22Rv1 (cell line): ENCODE measurements around the gene GCLM.
"Not testable (repeated sequence)": the region's sequence is repeated elsewhere in the genome, so short reads cannot be mapped to it uniquely, and the experiment has no call there.

Experiments
- CTCF ChIP-seq: fragments of 450-650 bp; IDR thresholded peaks from 2 replicates; pipeline ENCODE4 v1.5.1; 2017; ENCODE audit warnings: mild to moderate bottlenecking
- ZFX ChIP-seq: fragments of 450-650 bp; IDR thresholded peaks from 2 replicates; pipeline ENCODE4 v1.6.1; 2017; ENCODE audit warnings: antibody characterized with exemption, borderline replicate concordance

DNA sequence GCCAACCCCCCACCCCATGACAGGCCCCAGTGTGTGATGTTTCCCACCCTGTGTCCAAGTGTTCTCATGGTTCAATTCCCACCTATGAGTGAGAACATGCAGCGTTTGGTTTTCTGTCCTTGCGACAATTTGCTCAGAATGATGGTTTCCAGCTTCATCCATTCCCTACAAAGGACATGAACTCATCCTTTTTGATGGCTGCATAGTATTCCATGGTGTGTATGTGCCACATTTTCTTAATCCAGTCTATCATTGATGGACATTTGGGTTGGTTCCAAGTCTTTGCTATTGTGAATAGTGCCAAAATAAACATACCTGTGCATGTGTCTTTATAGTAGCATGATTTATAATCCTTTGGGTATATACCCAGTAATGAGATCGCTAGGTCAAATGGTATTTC, 1.6 kb upstream of the GCLM start:
- TF ChIP-seq CTCF, ZFX: not testable (repeated sequence)
